H9 (cell line): ENCODE measurements around the gene KIF11. TPM values are rescaled to one million over a fixed set of nuclear protein-coding genes. Genes with fewer than 3 reads are reported as not detected.

Source experiments
- DNase-seq: peaks from one replicate; pipeline ENCODE4 v3.0.0-alpha.2; 2017
- H2AFZ ChIP-seq: one replicate; pipeline ENCODE4 v1.6.1; 2013; ENCODE audit warnings: mild to moderate bottlenecking, low read length, control low read depth, moderate library complexity
- H2AK5ac ChIP-seq: 2 replicates; pipeline ENCODE4 v1.6.1; 2013; ENCODE audit warnings: low read length, control low read depth, mixed read lengths; ENCODE audit not compliant: insufficient read length
- H2BK120ac ChIP-seq: one replicate; pipeline ENCODE4 v1.6.1; 2013; ENCODE audit warnings: low read depth, mild to moderate bottlenecking, low read length, control low read depth, inconsistent platforms; ENCODE audit not compliant: poor library complexity, severe bottlenecking
- H2BK12ac ChIP-seq: 2 replicates; pipeline ENCODE4 v1.6.1; 2013; ENCODE audit warnings: low read length, control low read depth, mixed read lengths, low read depth; ENCODE audit not compliant: insufficient read length
- H2BK15ac ChIP-seq: 2 replicates; pipeline ENCODE4 v1.6.1; 2013; ENCODE audit warnings: low read depth, low read length, control low read depth
- H2BK20ac ChIP-seq: one replicate; pipeline ENCODE4 v1.6.1; 2013; ENCODE audit warnings: low read depth, mild to moderate bottlenecking, low read length, control low read depth, inconsistent platforms; ENCODE audit not compliant: poor library complexity, severe bottlenecking
- H2BK5ac ChIP-seq: 2 replicates; pipeline ENCODE4 v1.6.1; 2013; ENCODE audit warnings: low read length, control low read depth, mixed read lengths; ENCODE audit not compliant: insufficient read length
- H3K14ac ChIP-seq: 2 replicates; pipeline ENCODE4 v1.6.1; 2013; ENCODE audit warnings: low read length, control low read depth; ENCODE audit not compliant: insufficient read depth
- H3K18ac ChIP-seq: 2 replicates; pipeline ENCODE4 v1.6.1; 2013; ENCODE audit warnings: low read depth, mild to moderate bottlenecking, mixed read lengths, low read length, control low read depth; ENCODE audit not compliant: insufficient read length
- H3K23ac ChIP-seq: 2 replicates; pipeline ENCODE4 v1.6.1; 2013; ENCODE audit warnings: low read length, control low read depth, mixed read lengths, low read depth; ENCODE audit not compliant: insufficient read length
- H3K23me2 ChIP-seq: 2 replicates; pipeline ENCODE4 v1.6.1; 2013; ENCODE audit warnings: low read depth, mild to moderate bottlenecking, mixed read lengths, low read length, control low read depth; ENCODE audit not compliant: insufficient read length, poor library complexity, severe bottlenecking
- H3K27ac ChIP-seq: 2 replicates; pipeline ENCODE4 v1.5.1; 2013; ENCODE audit warnings: low read length, control low read depth, mixed read lengths, low read depth; ENCODE audit not compliant: insufficient read length
- H3K27me3 ChIP-seq: 2 replicates; pipeline ENCODE4 v1.6.1; 2013; ENCODE audit warnings: low read length, control low read depth, inconsistent platforms; ENCODE audit not compliant: insufficient read depth
- H3K4ac ChIP-seq: 2 replicates; pipeline ENCODE4 v1.6.1; 2013; ENCODE audit warnings: low read depth, mild to moderate bottlenecking, control low read depth, inconsistent platforms, low read length, moderate library complexity
- H3K4me1 ChIP-seq: 2 replicates; pipeline ENCODE4 v1.6.1; 2013; ENCODE audit warnings: low read length, control low read depth, inconsistent platforms; ENCODE audit not compliant: insufficient read depth
- H3K4me2 ChIP-seq: 2 replicates; pipeline ENCODE4 v1.6.1; 2013; ENCODE audit warnings: low read length, control low read depth, mixed read lengths; ENCODE audit not compliant: insufficient read length, insufficient read depth
- H3K56ac ChIP-seq: 2 replicates; pipeline ENCODE4 v1.6.1; 2013; ENCODE audit warnings: low read depth, mild to moderate bottlenecking, mixed read lengths, low read length, control low read depth; ENCODE audit not compliant: insufficient read length
- H3K79me1 ChIP-seq: 2 replicates; pipeline ENCODE4 v1.6.1; 2013; ENCODE audit warnings: low read depth, mild to moderate bottlenecking, moderate library complexity, low read length, control low read depth, inconsistent platforms; ENCODE audit not compliant: insufficient read depth, poor library complexity, severe bottlenecking
- H3K79me2 ChIP-seq: 2 replicates; pipeline ENCODE4 v1.6.1; 2013; ENCODE audit warnings: low read length, control low read depth, inconsistent platforms; ENCODE audit not compliant: insufficient read depth
- H3K9ac ChIP-seq: 2 replicates; pipeline ENCODE4 v1.6.1; 2013; ENCODE audit warnings: low read length, control low read depth, mixed read lengths; ENCODE audit not compliant: insufficient read length; ENCODE audit errors: extremely low read depth
- H3K9me3 ChIP-seq: one replicate; pipeline ENCODE4 v1.6.1; 2013; ENCODE audit warnings: low read depth, low read length, inconsistent platforms; ENCODE audit not compliant: control insufficient read depth
- H3T11ph ChIP-seq: one replicate; pipeline ENCODE4 v1.6.1; 2013; ENCODE audit warnings: mild to moderate bottlenecking, low read length, control low read depth, inconsistent platforms
- H4K20me1 ChIP-seq: one replicate; pipeline ENCODE4 v1.6.1; 2013; ENCODE audit not compliant: control insufficient read depth, insufficient read length, insufficient read depth
- H4K5ac ChIP-seq: 2 replicates; pipeline ENCODE4 v1.6.1; 2013; ENCODE audit warnings: low read depth, mild to moderate bottlenecking, mixed read lengths, low read length, control low read depth; ENCODE audit not compliant: insufficient read length
- H4K8ac ChIP-seq: replicated peaks from 2 replicates; pipeline ENCODE4 v1.6.1; 2013; ENCODE audit warnings: low read length, control low read depth, mixed read lengths, low read depth; ENCODE audit not compliant: insufficient read length
- H4K91ac ChIP-seq: 2 replicates; pipeline ENCODE4 v1.6.1; 2013; ENCODE audit warnings: low read depth, mild to moderate bottlenecking, moderate library complexity, mixed read lengths, low read length, control low read depth; ENCODE audit not compliant: insufficient read length
- H3K27ac Mint-ChIP-seq, 3 experiments: 2 replicates in 2 of 3; 3 replicates in 1 of 3; pipeline ENCODE4 v1.8.0; 2020 to 2021; ENCODE audit warnings: mixed read lengths in 3 of 3, mild to moderate bottlenecking in 1 of 3, moderate library complexity in 1 of 3
- H3K27me3 Mint-ChIP-seq: 2 replicates; pipeline ENCODE4 v1.8.0; 2021; ENCODE audit warnings: low read depth, mild to moderate bottlenecking, moderate library complexity, mixed read lengths
- H3K36me3 Mint-ChIP-seq, 3 experiments: 2 replicates in 2 of 3; 3 replicates in 1 of 3; pipeline ENCODE4 v1.8.0; 2020 to 2021; ENCODE audit warnings: low read depth in 3 of 3, mixed read lengths in 3 of 3; ENCODE audit not compliant: insufficient read depth in 1 of 3
- H3K4me1 Mint-ChIP-seq, 2 experiments: 2 replicates each; pipeline ENCODE4 v1.8.0; 2020; ENCODE audit warnings: mixed read lengths in 2 of 2
- H3K4me3 Mint-ChIP-seq, 2 experiments: 2 replicates in 1 of 2; 3 replicates in 1 of 2; pipeline ENCODE4 v1.8.0; 2020 to 2021; ENCODE audit warnings: mild to moderate bottlenecking in 2 of 2, mixed read lengths in 2 of 2, moderate library complexity in 1 of 2
- H3K9me3 Mint-ChIP-seq, 2 experiments: 2 replicates in 1 of 2; 3 replicates in 1 of 2; pipeline ENCODE4 v1.8.0; 2020; ENCODE audit warnings: mild to moderate bottlenecking in 2 of 2, mixed read lengths in 2 of 2, moderate library complexity in 1 of 2
- WGBS: extraction: QIAGEN DNeasy Blood & Tissue Kit; methylation state at CpG from one replicate; pipeline ENCODE4 v1.1.7; 2013; ENCODE audit warnings: missing lambda C conversion rate, low lambda C conversion rate, mixed read lengths; ENCODE audit not compliant: insufficient read length; ENCODE audit errors: extremely low coverage; 5-methylcytosine and 5-hydroxymethylcytosine counted together
- total RNA-seq: library from RNA; stranded (reverse); gene quantifications from 2 replicates; pipeline ENCODE4 v1.2.1, GENCODE V29; 2021
- TF ChIP-seq, protein P1 (sequence below): fragments of 200-600 bp; sonication (generic); conservative IDR thresholded peaks from 3 replicates; pipeline ENCODE4 v1.8.0; 2021; ENCODE audit warnings: antibody characterized with exemption, mild to moderate bottlenecking

Gene KIF11
- total RNA-seq, 1 experiment from 2014 or later, result 54.4 TPM

DNA sequence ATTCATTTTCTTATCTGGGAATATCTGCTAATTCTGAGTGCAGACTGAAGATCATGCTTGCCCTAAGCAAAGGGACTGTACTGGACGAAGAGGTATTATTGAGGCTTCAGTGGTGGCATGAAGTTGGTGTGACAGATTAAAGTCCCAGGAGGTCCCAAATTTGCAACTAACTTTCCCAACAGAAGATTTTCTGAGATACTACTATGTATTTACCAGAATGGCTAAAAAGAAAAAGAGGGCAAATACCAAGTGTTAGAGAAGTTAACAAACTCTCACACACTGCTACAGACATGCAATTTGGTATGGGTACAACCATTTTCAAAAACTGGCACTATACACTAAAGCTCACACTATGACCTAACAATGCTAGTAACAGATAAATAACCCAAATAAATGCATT lies 47.4 kb upstream of the KIF11 start:
- no peak overlapping the region for H3K4me3 Mint-ChIP-seq
- no CpG with 5 or more reads among the region's 1 CpG for WGBS
- Histone ChIP-seq H3K9ac (no peak overlapping the region), H3K56ac (no peak overlapping the region), H3K79me2 (peaks cover 4% of the 10 kb centered on the region; the same call in 1 of the 2 replicates), H3K4me1 (no peaks in the 10 kb centered on the region; the same call in 1 of the 2 replicates), H3K4me2 (no peak overlapping the region), H2AFZ (no peak overlapping the region), H3K27me3 (no peaks in the 10 kb centered on the region), H3K14ac (no peak overlapping the region), H3K18ac (no peak overlapping the region), H3K27ac (no peak overlapping the region), H2BK15ac (no peak overlapping the region), H3K4ac (no peak overlapping the region), H2BK20ac (no peak overlapping the region), H3T11ph (no peak overlapping the region), H2BK5ac (no peak overlapping the region), H4K8ac (no peak overlapping the region), H4K5ac (no peak overlapping the region), H3K23me2 (no peaks in the 10 kb centered on the region), H2BK120ac (no peak overlapping the region), H4K20me1 (no peaks in the 10 kb centered on the region), H4K91ac (no peak overlapping the region), H2BK12ac (no peak overlapping the region), H3K79me1 (no peaks in the 10 kb centered on the region), H2AK5ac (no peak overlapping the region), H3K9me3 (no peaks in the 10 kb centered on the region), H3K23ac (no peak overlapping the region)
- TF ChIP-seq, protein P1, sequence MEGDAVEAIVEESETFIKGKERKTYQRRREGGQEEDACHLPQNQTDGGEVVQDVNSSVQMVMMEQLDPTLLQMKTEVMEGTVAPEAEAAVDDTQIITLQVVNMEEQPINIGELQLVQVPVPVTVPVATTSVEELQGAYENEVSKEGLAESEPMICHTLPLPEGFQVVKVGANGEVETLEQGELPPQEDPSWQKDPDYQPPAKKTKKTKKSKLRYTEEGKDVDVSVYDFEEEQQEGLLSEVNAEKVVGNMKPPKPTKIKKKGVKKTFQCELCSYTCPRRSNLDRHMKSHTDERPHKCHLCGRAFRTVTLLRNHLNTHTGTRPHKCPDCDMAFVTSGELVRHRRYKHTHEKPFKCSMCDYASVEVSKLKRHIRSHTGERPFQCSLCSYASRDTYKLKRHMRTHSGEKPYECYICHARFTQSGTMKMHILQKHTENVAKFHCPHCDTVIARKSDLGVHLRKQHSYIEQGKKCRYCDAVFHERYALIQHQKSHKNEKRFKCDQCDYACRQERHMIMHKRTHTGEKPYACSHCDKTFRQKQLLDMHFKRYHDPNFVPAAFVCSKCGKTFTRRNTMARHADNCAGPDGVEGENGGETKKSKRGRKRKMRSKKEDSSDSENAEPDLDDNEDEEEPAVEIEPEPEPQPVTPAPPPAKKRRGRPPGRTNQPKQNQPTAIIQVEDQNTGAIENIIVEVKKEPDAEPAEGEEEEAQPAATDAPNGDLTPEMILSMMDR, result no peak
- H3K36me3 Mint-ChIP-seq, result no peaks in the 10 kb centered on the region; a peak in 2 of 7 replicates
- no peaks in the 10 kb centered on the region for H3K27me3 Mint-ChIP-seq
- no peak overlapping the region for H3K27ac Mint-ChIP-seq
- H3K4me1 Mint-ChIP-seq, result peaks cover 20 to 32% of the 10 kb centered on the region in 2 experiments
- H3K9me3 Mint-ChIP-seq, result no peaks in the 10 kb centered on the region; a peak in 1 of 5 replicates
- no peak for DNase-seq
